A549 (cell line): ENCODE data around the gene SCYL1. TPM values are rescaled to one million over a fixed set of nuclear protein-coding genes. Genes with fewer than 3 reads are reported as not detected.

Experiments used
- ATAC-seq, 2 experiments: fragments of 200-7000 bp in 1 of 2; fragments of >200 bp in 1 of 2; cut with Nextera tagmentation in 1 of 2; cut with Tn5 transposase in 1 of 2; 3 replicates each; pipeline versions ENCODE4 v1.8.0 to v1.9.1; 2018 to 2020; ENCODE audit warnings: mild to moderate bottlenecking in 1 of 2, moderate library complexity in 1 of 2
- CTCF ChIA-PET: fragments of 300-600 bp; sonication (Branson Sonifier 250); formaldehyde crosslinking; extraction: SDS; loops from one replicate; lab custom pipeline; 2021; ENCODE audit warnings: antibody characterized with exemption, inconsistent platforms; lab: Yijun Ruan, JAX
- POLR2A ChIA-PET: fragments of 350-600 bp; formaldehyde crosslinking; extraction: SDS; loops from one replicate; lab custom pipeline; 2021; ENCODE audit warnings: antibody characterized with exemption, inconsistent platforms; lab: Yijun Ruan, JAX
- DNase-seq, 2 experiments: peaks; one replicate each; pipeline versions ENCODE4 v3.0.0 to v3.0.0-alpha.2; 2011 to 2016; ENCODE audit warnings: low read depth in 1 of 2, low spot score in 1 of 2
- FAIRE-seq: peaks from 2 replicates; lab custom pipeline; 2011; peaks lifted over from hg19 to GRCh38; lab: Jason Lieb, UNC
- H3K27ac ChIP-seq, 2 experiments: fragments of >200 bp; sonication (Bioruptor Twin); formaldehyde crosslinking; 3 replicates each; pipeline ENCODE4 v1.5.1; 2016 to 2017
- H3K4me1 ChIP-seq: fragments of >200 bp; sonication (Bioruptor Twin); formaldehyde crosslinking; 3 replicates; pipeline ENCODE4 v1.6.1; 2016
- H3K4me2 ChIP-seq: fragments of >200 bp; sonication (Bioruptor Twin); formaldehyde crosslinking; 3 replicates; pipeline ENCODE4 v1.6.1; 2016
- H3K4me3 ChIP-seq: fragments of >200 bp; sonication (Bioruptor Twin); formaldehyde crosslinking; 3 replicates; pipeline ENCODE4 v1.5.1; 2016
- H3K9me3 ChIP-seq: fragments of >200 bp; sonication (Bioruptor Twin); formaldehyde crosslinking; 3 replicates; pipeline ENCODE4 v1.6.1; 2016
- BHLHE40 ChIP-seq: IDR thresholded peaks from 2 replicates; pipeline ENCODE4 v1.6.1; 2012; ENCODE audit warnings: low read depth, low read length, inconsistent platforms
- CHD2 ChIP-seq: fragments of 150-350 bp; IDR thresholded peaks from 2 replicates; pipeline ENCODE4 v1.6.1; 2014; ENCODE audit warnings: low read length; ENCODE audit not compliant: partially characterized antibody
- E2F6 ChIP-seq: IDR thresholded peaks from 2 replicates; pipeline ENCODE4 v1.6.1; 2012; ENCODE audit warnings: low read depth, borderline replicate concordance
- EHF ChIP-seq: fragments of 250-450 bp; sonication (Bioruptor Pico); IDR thresholded peaks from 2 replicates; pipeline ENCODE4 v1.5.0; 2020; ENCODE audit warnings: mild to moderate bottlenecking
- ELK1 ChIP-seq: fragments of 150-350 bp; IDR thresholded peaks from 2 replicates; pipeline ENCODE4 v1.6.1; 2014; ENCODE audit warnings: low read depth, mild to moderate bottlenecking, low read length
- FOSB ChIP-seq: fragments of 250-450 bp; sonication (Bioruptor Pico); IDR thresholded peaks from 2 replicates; pipeline ENCODE4 v1.5.0; 2020; ENCODE audit warnings: mild to moderate bottlenecking, moderate library complexity
- FOSL2 ChIP-seq, 2 experiments: fragments of 450-650 bp in 1 of 2; fragments of >200 bp in 1 of 2; sonication (Bioruptor Twin) in 1 of 2; formaldehyde crosslinking; IDR thresholded peaks; 2 replicates each; pipeline versions ENCODE4 v1.5.0 to v1.6.1; 2016 to 2020; ENCODE audit warnings: mild to moderate bottlenecking in 1 of 2, moderate library complexity in 1 of 2
- FOXS1 ChIP-seq: fragments of 250-450 bp; sonication (Bioruptor Pico); IDR thresholded peaks from 2 replicates; pipeline ENCODE4 v1.5.0; 2020; ENCODE audit warnings: mild to moderate bottlenecking, moderate library complexity
- GATA3 ChIP-seq: IDR thresholded peaks from 2 replicates; pipeline ENCODE4 v1.6.1; 2012; ENCODE audit warnings: borderline replicate concordance
- HEYL ChIP-seq: fragments of 250-450 bp; sonication (Bioruptor Pico); IDR thresholded peaks from 2 replicates; pipeline ENCODE4 v1.8.0; 2021; ENCODE audit warnings: mild to moderate bottlenecking, moderate library complexity
- KDM1A ChIP-seq: fragments of 200-600 bp; sonication (generic); IDR thresholded peaks from 2 replicates; pipeline ENCODE4 v1.6.1; 2016; ENCODE audit warnings: low read depth, mild to moderate bottlenecking
- MAFK ChIP-seq: fragments of 450-650 bp; IDR thresholded peaks from 2 replicates; pipeline ENCODE4 v1.6.1; 2014; ENCODE audit not compliant: partially characterized antibody
- MAX ChIP-seq: IDR thresholded peaks from 2 replicates; pipeline ENCODE4 v1.6.1; 2012
- NFE2L2 ChIP-seq: fragments of 150-350 bp; conservative IDR thresholded peaks from 2 replicates; pipeline ENCODE4 v1.6.1; 2014; ENCODE audit warnings: low read length
- NPAS2 ChIP-seq: fragments of 250-450 bp; sonication (Bioruptor Pico); IDR thresholded peaks from 2 replicates; pipeline ENCODE4 v1.8.0; 2022; ENCODE audit warnings: mild to moderate bottlenecking, moderate library complexity, borderline replicate concordance
- PHF8 ChIP-seq: fragments of 200-600 bp; sonication (generic); IDR thresholded peaks from 2 replicates; pipeline ENCODE4 v1.6.1; 2016; ENCODE audit warnings: low read depth, mild to moderate bottlenecking, antibody characterized with exemption, moderate library complexity, borderline replicate concordance
- RAD21 ChIP-seq, 2 experiments: fragments of >200 bp in 1 of 2; sonication (Bioruptor Twin) in 1 of 2; formaldehyde crosslinking in 1 of 2; IDR thresholded peaks in 1 of 2; conservative IDR thresholded peaks in 1 of 2; 2 replicates in 1 of 2; 3 replicates in 1 of 2; pipeline ENCODE4 v1.6.1; 2012 to 2018; ENCODE audit warnings: inconsistent platforms in 1 of 2
- RARB ChIP-seq: fragments of 250-450 bp; sonication (Bioruptor Pico); IDR thresholded peaks from 2 replicates; pipeline ENCODE4 v1.8.0; 2021; ENCODE audit warnings: mild to moderate bottlenecking, moderate library complexity
- RCOR1 ChIP-seq: fragments of 150-350 bp; IDR thresholded peaks from 2 replicates; pipeline ENCODE4 v1.6.1; 2014; ENCODE audit warnings: antibody characterized with exemption, low read length, low read depth
- REST ChIP-seq: fragments of 200-600 bp; sonication (generic); IDR thresholded peaks from 2 replicates; pipeline ENCODE4 v1.6.1; 2016; ENCODE audit warnings: antibody characterized with exemption, mild to moderate bottlenecking, moderate library complexity
- RNF2 ChIP-seq: fragments of 200-600 bp; sonication (generic); IDR thresholded peaks from 2 replicates; pipeline ENCODE4 v1.6.1; 2016; ENCODE audit warnings: low read depth, mild to moderate bottlenecking, antibody characterized with exemption, moderate library complexity, borderline replicate concordance
- SMC3 ChIP-seq: fragments of >200 bp; sonication (Bioruptor Twin); formaldehyde crosslinking; IDR thresholded peaks from 3 replicates; pipeline ENCODE4 v1.6.1; 2018; ENCODE audit warnings: inconsistent platforms
- TFCP2L1 ChIP-seq: fragments of 250-450 bp; sonication (Bioruptor Pico); IDR thresholded peaks from 2 replicates; pipeline ENCODE4 v1.5.0; 2021; ENCODE audit warnings: mild to moderate bottlenecking
- TP53 ChIP-seq: fragments of 250-450 bp; sonication (Bioruptor Pico); IDR thresholded peaks from 2 replicates; pipeline ENCODE4 v1.5.0; 2021; ENCODE audit warnings: mild to moderate bottlenecking, moderate library complexity
- ZC3H11A ChIP-seq: fragments of 450-650 bp; IDR thresholded peaks from 2 replicates; pipeline ENCODE4 v1.6.1; 2014; ENCODE audit warnings: antibody characterized with exemption, mild to moderate bottlenecking
- ZNF302 ChIP-seq: fragments of 250-450 bp; sonication (Bioruptor Pico); IDR thresholded peaks from 2 replicates; pipeline ENCODE4 v1.9.0; 2021; ENCODE audit warnings: inconsistent platforms, mild to moderate bottlenecking, moderate library complexity
- ZSCAN20 ChIP-seq: fragments of 250-450 bp; sonication (Bioruptor Pico); IDR thresholded peaks from 2 replicates; pipeline ENCODE4 v1.8.0; 2022; ENCODE audit warnings: mild to moderate bottlenecking, moderate library complexity
- WGBS: methylation state at CpG from one replicate; pipeline ENCODE4 v1.1.6; 2017; ENCODE audit errors: missing lambda C conversion rate; 5-methylcytosine and 5-hydroxymethylcytosine counted together
- polyA plus RNA-seq, 4 experiments: library from polyadenylated mRNA; depleted of rRNA in 3 of 4; stranded (reverse); fragments of >200 nt; fragmentation: RNase III in 1 of 4; extraction: RNeasy Plus Mini Kit Qiagen cat#74134 plus additional on column Dnase treatment in 1 of 4; gene quantifications; 2 replicates in 3 of 4; 3 replicates in 1 of 4; pipeline ENCODE4 v1.2.3, GENCODE V29; 2011 to 2017

The SCYL1 gene
- polyA plus RNA-seq, 2 of the 4 experiments (the other 2 are of a cell fraction) = 30.8 to 46.8 TPM

GRCh38 chr11:65487467-65488272 is 37.2 kb upstream of the SCYL1 start (continued):
- TF ChIP-seq KDM1A = no peak
- no peak for TF ChIP-seq ELK1
- TF ChIP-seq FOSL2 (IDR thresholded peaks at IDR 0.05) = no peak
- TF ChIP-seq FOSL2 (CRISPR knock-in tag; IDR thresholded peaks at IDR 0.05) = peak; percentile 58; the same call in 1 of the 2 replicates
- no peak for TF ChIP-seq EHF (CRISPR knock-in tag)
- TF ChIP-seq RNF2 = no peak
- peak; percentile 83 for TF ChIP-seq MAX
- TF ChIP-seq RAD21 (conservative IDR thresholded peaks at IDR 0.05 in 1 of 2, IDR thresholded peaks at IDR 0.05 in 1 of 2) = no peak
- TF ChIP-seq TP53 (CRISPR knock-in tag) = peak; percentile 86; the same call in 1 of the 2 replicates
- TF ChIP-seq NPAS2 (CRISPR knock-in tag) = no peak; the same call in 1 of the 2 replicates
- no peak for TF ChIP-seq NFE2L2
- 0 out of 2 replicates have a peak, but pooled peaks have one; percentile 42 for TF ChIP-seq E2F6
- no peak for TF ChIP-seq CHD2
- no peak for TF ChIP-seq SMC3

- FAIRE-seq (no peak), ATAC-seq (peak; percentile 1 to 2; a peak in 4 of 6 replicates), DNase-seq (peak in 1 of 2 experiments; percentile 66)
- Histone ChIP-seq H3K4me1 (peaks cover 88% of the 10 kb centered on the region), H3K9me3 (no peaks in the 10 kb centered on the region), H3K4me3 (0 out of 3 replicates have a peak overlapping the region, but pooled peaks have one; percentile 3), H3K4me2 (peak overlapping the region; percentile 77), H3K27ac (peak overlapping the region; percentile 98 to 100)
- WGBS = 16% methylated on average over 9 of the region's 10 CpGs
- TF ChIP-seq BHLHE40 = 0 out of 2 replicates have a peak, but pooled peaks have one; percentile 59
- TF ChIP-seq RCOR1 = 0 out of 2 replicates have a peak, but pooled peaks have one; percentile 8
- TF ChIP-seq FOSB (CRISPR knock-in tag) = 0 out of 2 replicates have a peak, but pooled peaks have one; percentile 21
- TF ChIP-seq NPAS2 (CRISPR knock-in tag) = no peak
- TF ChIP-seq HEYL (CRISPR knock-in tag) = 0 out of 2 replicates have a peak, but pooled peaks have one; percentile 17
- TF ChIP-seq TFCP2L1 (CRISPR knock-in tag) = 0 out of 2 replicates have a peak, but pooled peaks have one; percentile 54
- TF ChIP-seq RNF2 = no peak
- no peak for TF ChIP-seq GATA3
- TF ChIP-seq MAFK = peak; percentile 79
- no peak for TF ChIP-seq PHF8
- TF ChIP-seq FOSL2 (IDR thresholded peaks at IDR 0.05) = no peak
- peak; percentile 49; the same call in 1 of the 2 replicates for TF ChIP-seq FOSL2 (CRISPR knock-in tag; IDR thresholded peaks at IDR 0.05)
- 0 out of 2 replicates have a peak, but pooled peaks have one; percentile 52 for TF ChIP-seq ZNF302
- no peak for TF ChIP-seq ZSCAN20 (CRISPR knock-in tag)
- TF ChIP-seq EHF (CRISPR knock-in tag) = 0 out of 2 replicates have a peak, but pooled peaks have one; percentile 38
- TF ChIP-seq ZC3H11A = no peak
- TF ChIP-seq FOXS1 (CRISPR knock-in tag) = 0 out of 2 replicates have a peak, but pooled peaks have one; percentile 16
- TF ChIP-seq RARB (CRISPR knock-in tag) = peak; percentile 51; the same call in 1 of the 2 replicates
- no peak for TF ChIP-seq REST
- ChIA-PET CTCF (interaction anchor here (0.9 to 30.0 kb wide), 5 partner anchors 9 to 72 kb away, joined by 3 to 947 read pairs (median 16); partner anchors contain the start of gene MALAT1), POLR2A (interaction anchor here (1.4 to 26.7 kb wide), 6 partner anchors 10 to 69 kb away, joined by 3 to 1006 read pairs (median 22); partner anchors contain the start of genes MALAT1 and NEAT1)
Observed at GRCh38 chr11:65488273-65489034, 36.4 kb upstream of the SCYL1 start.
